NCI-H1092 (cell line): ENCODE data around the gene ANOS1.
"Not testable (repeated sequence)": the region's sequence is repeated elsewhere in the genome, so short reads cannot be mapped to it uniquely, and the experiment has no call there.

ENCODE experiments used
- DNase-seq: peaks from one replicate; lab custom pipeline; 2025; lab: John Stamatoyannopoulos, UW

The ANOS1 gene

GRCh38 chrX:8731559-8732395 lies at the start of gene ANOS1:
TSS of gene ANOS1 (minus strand) at chrX:8732137. CDS start at chrX:8732036, 101 bp downstream.
- no peak for DNase-seq

GRCh38 chrX:8773117-8773516 lies 41.2 kb upstream of the ANOS1 start:
- DNase-seq: no peak

GRCh38 chrX:8760021-8760420 lies 28.1 kb upstream of the ANOS1 start:
- no peak for DNase-seq

GRCh38 chrX:8758706-8759105 lies 26.8 kb upstream of the ANOS1 start:
- not testable (repeated sequence) for DNase-seq

- not testable (repeated sequence) for DNase-seq
These were observed 25.9 kb upstream of the ANOS1 start for GRCh38 chrX:8757609-8758389.

- DNase-seq: no peak
These were observed 23.9 kb upstream of the ANOS1 start for GRCh38 chrX:8755813-8756212.

- no peak for DNase-seq
These were observed 23.2 kb upstream of the ANOS1 start for GRCh38 chrX:8755116-8755515.

GRCh38 chrX:8749697-8750096 lies 17.8 kb upstream of the ANOS1 start:
- DNase-seq: no peak

GRCh38 chrX:8748855-8749254 lies 16.9 kb upstream of the ANOS1 start:
- peak; percentile 19 for DNase-seq

GRCh38 chrX:8743126-8743732 lies 11.3 kb upstream of the ANOS1 start:
- DNase-seq: no peak

- DNase-seq: no peak
These were observed 10.0 kb upstream of the ANOS1 start for GRCh38 chrX:8741981-8742380.

- DNase-seq: peak; percentile 35
These were observed 6.8 kb upstream of the ANOS1 start for GRCh38 chrX:8738588-8739189.

- DNase-seq: no peak
These were observed 5.9 kb upstream of the ANOS1 start for GRCh38 chrX:8737883-8738282.

GRCh38 chrX:8730812-8731558 lies 952 bp downstream of the ANOS1 start:
- DNase-seq: no peak

- no peak for DNase-seq
These were observed 2.1 kb downstream of the ANOS1 start for GRCh38 chrX:8729811-8730210.

- DNase-seq: no peak
These were observed 2.9 kb downstream of the ANOS1 start for GRCh38 chrX:8728932-8729535.

GRCh38 chrX:8726031-8726652 lies 5.8 kb downstream of the ANOS1 start:
- peak; percentile 84 for DNase-seq

GRCh38 chrX:8724300-8724699 lies 7.6 kb downstream of the ANOS1 start:
- no peak for DNase-seq

- no peak for DNase-seq
These were observed 10.4 kb downstream of the ANOS1 start for GRCh38 chrX:8721536-8721935.

- no peak for DNase-seq
These were observed 11.8 kb downstream of the ANOS1 start for GRCh38 chrX:8720136-8720535.

- DNase-seq: no peak
These were observed 14.6 kb downstream of the ANOS1 start for GRCh38 chrX:8717354-8717753.
